K562 (cell line): ENCODE measurements around the gene MAP1LC3B2. TPM values are rescaled to one million over a fixed set of nuclear protein-coding genes. Genes with fewer than 3 reads are reported as not detected.

Experiments
- CAMTA2 ChIP-seq: fragments of 250-450 bp; sonication (Bioruptor Pico); conservative IDR thresholded peaks from 2 replicates; pipeline ENCODE4 v1.5.1; 2022
- EHMT2 ChIP-seq: fragments of 450-650 bp; IDR thresholded peaks from 2 replicates; pipeline ENCODE4 v1.6.1; 2018; ENCODE audit warnings: antibody characterized with exemption
- MXI1 ChIP-seq: IDR thresholded peaks from 2 replicates; pipeline ENCODE4 v1.6.1; 2011; ENCODE audit warnings: low read depth, mild to moderate bottlenecking, improper control_type of control experiment, low read length
- PHF20 ChIP-seq: fragments of 450-650 bp; IDR thresholded peaks from 2 replicates; pipeline ENCODE4 v1.6.1; 2018; ENCODE audit not compliant: partially characterized antibody
- PHF21A ChIP-seq: fragments of 450-650 bp; IDR thresholded peaks from 2 replicates; pipeline ENCODE4 v1.6.1; 2017; ENCODE audit warnings: low read depth, borderline replicate concordance
- POLR3A ChIP-seq: IDR thresholded peaks from 2 replicates; pipeline ENCODE4 v1.6.1; 2011; ENCODE audit warnings: borderline replicate concordance, mild to moderate bottlenecking, moderate library complexity; ENCODE audit not compliant: insufficient read length, insufficient read depth; ENCODE audit errors: extremely low read depth
- STAT5A ChIP-seq: IDR thresholded peaks from 2 replicates; pipeline ENCODE4 v1.6.1; 2012; ENCODE audit warnings: low read length, inconsistent platforms, borderline replicate concordance
- TAF1 ChIP-seq: IDR thresholded peaks from 2 replicates; pipeline ENCODE4 v1.6.1; 2011; ENCODE audit warnings: mild to moderate bottlenecking, low read length, moderate library complexity; ENCODE audit not compliant: insufficient read depth, control insufficient read depth, severe bottlenecking; ENCODE audit errors: extremely low read depth
- TRIM28 ChIP-seq: fragments of 450-650 bp; IDR thresholded peaks from 2 replicates; pipeline ENCODE4 v1.6.1; 2017
- ZNF263 ChIP-seq: sonication (generic); formaldehyde crosslinking; IDR thresholded peaks from 2 replicates; pipeline ENCODE4 v1.8.0; 2022; ENCODE audit warnings: mild to moderate bottlenecking, missing genetic modification reagents, borderline replicate concordance
- ZNF512 ChIP-seq: IDR thresholded peaks from 2 replicates; pipeline ENCODE4 v1.6.1; 2016; ENCODE audit warnings: missing genetic modification characterization, missing compliant biosample characterization
- polyA plus RNA-seq, 8 experiments: library from polyadenylated mRNA; depleted of rRNA in 4 of 8; stranded (reverse) in 5 of 8; unstranded in 3 of 8; fragments of >200 nt; fragmentation: Nextera tagmentation in 2 of 8; fragmentation: Illumina TruSeq in 1 of 8; extraction: Ambion mirVana in 2 of 8; extraction: Trizol in 1 of 8; gene quantifications; 2 replicates each; pipeline versions ENCODE4 v1.2.1 to v1.2.3, GENCODE V29; 2011 to 2014; ENCODE audit warnings: inconsistent platforms in 1 of 8, missing spikeins in 1 of 8
- total RNA-seq, 7 experiments: library from RNA; depleted of rRNA in 6 of 7; stranded (reverse); fragments of >200 nt in 6 of 7; fragmentation: Illumina TruSeq in 2 of 7; extraction: Trizol in 2 of 7; gene quantifications; 2 replicates each; pipeline versions ENCODE4 v1.2.1 to v1.2.3, GENCODE V29; 2011 to 2021; ENCODE audit warnings: low replicate concordance in 1 of 7
- TF ChIP-seq, protein P1 (sequence below): fragments of 450-650 bp; IDR thresholded peaks from 2 replicates; pipeline ENCODE4 v1.6.1; 2016; ENCODE audit warnings: mild to moderate bottlenecking, moderate library complexity
- TF ChIP-seq, protein P2 (sequence below): fragments of 250-450 bp; sonication (Bioruptor Pico); IDR thresholded peaks from 2 replicates; pipeline ENCODE4 v1.8.0; 2022; ENCODE audit warnings: inconsistent platforms

Gene MAP1LC3B2
- total and polyA plus RNA-seq, 9 of the 15 experiments (the other 6 are each of a cell fraction or from before 2014, with no cell fraction given), result 0.53 to 2.8 (median 0.76) TPM; not detected in 2

DNA sequence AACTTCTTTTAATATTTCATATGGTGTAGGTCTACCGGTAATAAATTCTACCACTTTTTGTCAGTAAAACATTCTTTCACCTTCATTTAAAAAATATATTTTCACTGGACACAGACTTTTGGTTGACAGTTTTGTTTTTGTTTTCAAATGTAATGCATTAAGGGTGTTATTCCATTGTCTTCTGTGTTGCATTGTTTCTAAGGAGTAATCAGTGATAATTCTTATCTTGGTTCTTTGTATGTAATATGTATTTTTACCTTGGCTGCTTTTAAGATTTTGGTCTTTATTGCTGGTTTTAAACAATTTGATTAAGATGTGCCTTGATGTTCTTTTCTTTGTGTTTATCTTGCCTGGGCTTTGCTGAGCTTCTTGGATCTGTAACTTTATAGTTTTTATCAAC, 4.1 kb downstream of the MAP1LC3B2 start (continued):
- TF ChIP-seq, protein P1, sequence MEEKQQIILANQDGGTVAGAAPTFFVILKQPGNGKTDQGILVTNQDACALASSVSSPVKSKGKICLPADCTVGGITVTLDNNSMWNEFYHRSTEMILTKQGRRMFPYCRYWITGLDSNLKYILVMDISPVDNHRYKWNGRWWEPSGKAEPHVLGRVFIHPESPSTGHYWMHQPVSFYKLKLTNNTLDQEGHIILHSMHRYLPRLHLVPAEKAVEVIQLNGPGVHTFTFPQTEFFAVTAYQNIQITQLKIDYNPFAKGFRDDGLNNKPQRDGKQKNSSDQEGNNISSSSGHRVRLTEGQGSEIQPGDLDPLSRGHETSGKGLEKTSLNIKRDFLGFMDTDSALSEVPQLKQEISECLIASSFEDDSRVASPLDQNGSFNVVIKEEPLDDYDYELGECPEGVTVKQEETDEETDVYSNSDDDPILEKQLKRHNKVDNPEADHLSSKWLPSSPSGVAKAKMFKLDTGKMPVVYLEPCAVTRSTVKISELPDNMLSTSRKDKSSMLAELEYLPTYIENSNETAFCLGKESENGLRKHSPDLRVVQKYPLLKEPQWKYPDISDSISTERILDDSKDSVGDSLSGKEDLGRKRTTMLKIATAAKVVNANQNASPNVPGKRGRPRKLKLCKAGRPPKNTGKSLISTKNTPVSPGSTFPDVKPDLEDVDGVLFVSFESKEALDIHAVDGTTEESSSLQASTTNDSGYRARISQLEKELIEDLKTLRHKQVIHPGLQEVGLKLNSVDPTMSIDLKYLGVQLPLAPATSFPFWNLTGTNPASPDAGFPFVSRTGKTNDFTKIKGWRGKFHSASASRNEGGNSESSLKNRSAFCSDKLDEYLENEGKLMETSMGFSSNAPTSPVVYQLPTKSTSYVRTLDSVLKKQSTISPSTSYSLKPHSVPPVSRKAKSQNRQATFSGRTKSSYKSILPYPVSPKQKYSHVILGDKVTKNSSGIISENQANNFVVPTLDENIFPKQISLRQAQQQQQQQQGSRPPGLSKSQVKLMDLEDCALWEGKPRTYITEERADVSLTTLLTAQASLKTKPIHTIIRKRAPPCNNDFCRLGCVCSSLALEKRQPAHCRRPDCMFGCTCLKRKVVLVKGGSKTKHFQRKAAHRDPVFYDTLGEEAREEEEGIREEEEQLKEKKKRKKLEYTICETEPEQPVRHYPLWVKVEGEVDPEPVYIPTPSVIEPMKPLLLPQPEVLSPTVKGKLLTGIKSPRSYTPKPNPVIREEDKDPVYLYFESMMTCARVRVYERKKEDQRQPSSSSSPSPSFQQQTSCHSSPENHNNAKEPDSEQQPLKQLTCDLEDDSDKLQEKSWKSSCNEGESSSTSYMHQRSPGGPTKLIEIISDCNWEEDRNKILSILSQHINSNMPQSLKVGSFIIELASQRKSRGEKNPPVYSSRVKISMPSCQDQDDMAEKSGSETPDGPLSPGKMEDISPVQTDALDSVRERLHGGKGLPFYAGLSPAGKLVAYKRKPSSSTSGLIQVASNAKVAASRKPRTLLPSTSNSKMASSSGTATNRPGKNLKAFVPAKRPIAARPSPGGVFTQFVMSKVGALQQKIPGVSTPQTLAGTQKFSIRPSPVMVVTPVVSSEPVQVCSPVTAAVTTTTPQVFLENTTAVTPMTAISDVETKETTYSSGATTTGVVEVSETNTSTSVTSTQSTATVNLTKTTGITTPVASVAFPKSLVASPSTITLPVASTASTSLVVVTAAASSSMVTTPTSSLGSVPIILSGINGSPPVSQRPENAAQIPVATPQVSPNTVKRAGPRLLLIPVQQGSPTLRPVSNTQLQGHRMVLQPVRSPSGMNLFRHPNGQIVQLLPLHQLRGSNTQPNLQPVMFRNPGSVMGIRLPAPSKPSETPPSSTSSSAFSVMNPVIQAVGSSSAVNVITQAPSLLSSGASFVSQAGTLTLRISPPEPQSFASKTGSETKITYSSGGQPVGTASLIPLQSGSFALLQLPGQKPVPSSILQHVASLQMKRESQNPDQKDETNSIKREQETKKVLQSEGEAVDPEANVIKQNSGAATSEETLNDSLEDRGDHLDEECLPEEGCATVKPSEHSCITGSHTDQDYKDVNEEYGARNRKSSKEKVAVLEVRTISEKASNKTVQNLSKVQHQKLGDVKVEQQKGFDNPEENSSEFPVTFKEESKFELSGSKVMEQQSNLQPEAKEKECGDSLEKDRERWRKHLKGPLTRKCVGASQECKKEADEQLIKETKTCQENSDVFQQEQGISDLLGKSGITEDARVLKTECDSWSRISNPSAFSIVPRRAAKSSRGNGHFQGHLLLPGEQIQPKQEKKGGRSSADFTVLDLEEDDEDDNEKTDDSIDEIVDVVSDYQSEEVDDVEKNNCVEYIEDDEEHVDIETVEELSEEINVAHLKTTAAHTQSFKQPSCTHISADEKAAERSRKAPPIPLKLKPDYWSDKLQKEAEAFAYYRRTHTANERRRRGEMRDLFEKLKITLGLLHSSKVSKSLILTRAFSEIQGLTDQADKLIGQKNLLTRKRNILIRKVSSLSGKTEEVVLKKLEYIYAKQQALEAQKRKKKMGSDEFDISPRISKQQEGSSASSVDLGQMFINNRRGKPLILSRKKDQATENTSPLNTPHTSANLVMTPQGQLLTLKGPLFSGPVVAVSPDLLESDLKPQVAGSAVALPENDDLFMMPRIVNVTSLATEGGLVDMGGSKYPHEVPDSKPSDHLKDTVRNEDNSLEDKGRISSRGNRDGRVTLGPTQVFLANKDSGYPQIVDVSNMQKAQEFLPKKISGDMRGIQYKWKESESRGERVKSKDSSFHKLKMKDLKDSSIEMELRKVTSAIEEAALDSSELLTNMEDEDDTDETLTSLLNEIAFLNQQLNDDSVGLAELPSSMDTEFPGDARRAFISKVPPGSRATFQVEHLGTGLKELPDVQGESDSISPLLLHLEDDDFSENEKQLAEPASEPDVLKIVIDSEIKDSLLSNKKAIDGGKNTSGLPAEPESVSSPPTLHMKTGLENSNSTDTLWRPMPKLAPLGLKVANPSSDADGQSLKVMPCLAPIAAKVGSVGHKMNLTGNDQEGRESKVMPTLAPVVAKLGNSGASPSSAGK, result no peak
- TF ChIP-seq TRIM28 (peak; percentile 98), ZNF512 (tag) (no peak), EHMT2 (peak; percentile 65; the same call in 1 of the 2 replicates), POLR3A (no peak), MXI1 (no peak), PHF20 (no peak), PHF21A (no peak), CAMTA2 (CRISPR knock-in tag) (no peak), ZNF263 (CRISPR knock-in tag) (no peak), STAT5A (no peak), TAF1 (no peak)
- TF ChIP-seq, protein P2, sequence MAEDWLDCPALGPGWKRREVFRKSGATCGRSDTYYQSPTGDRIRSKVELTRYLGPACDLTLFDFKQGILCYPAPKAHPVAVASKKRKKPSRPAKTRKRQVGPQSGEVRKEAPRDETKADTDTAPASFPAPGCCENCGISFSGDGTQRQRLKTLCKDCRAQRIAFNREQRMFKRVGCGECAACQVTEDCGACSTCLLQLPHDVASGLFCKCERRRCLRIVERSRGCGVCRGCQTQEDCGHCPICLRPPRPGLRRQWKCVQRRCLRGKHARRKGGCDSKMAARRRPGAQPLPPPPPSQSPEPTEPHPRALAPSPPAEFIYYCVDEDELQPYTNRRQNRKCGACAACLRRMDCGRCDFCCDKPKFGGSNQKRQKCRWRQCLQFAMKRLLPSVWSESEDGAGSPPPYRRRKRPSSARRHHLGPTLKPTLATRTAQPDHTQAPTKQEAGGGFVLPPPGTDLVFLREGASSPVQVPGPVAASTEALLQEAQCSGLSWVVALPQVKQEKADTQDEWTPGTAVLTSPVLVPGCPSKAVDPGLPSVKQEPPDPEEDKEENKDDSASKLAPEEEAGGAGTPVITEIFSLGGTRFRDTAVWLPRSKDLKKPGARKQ (CRISPR knock-in tag), result no peak
